ENCODE results near the gene PIEZO2.

DNA sequence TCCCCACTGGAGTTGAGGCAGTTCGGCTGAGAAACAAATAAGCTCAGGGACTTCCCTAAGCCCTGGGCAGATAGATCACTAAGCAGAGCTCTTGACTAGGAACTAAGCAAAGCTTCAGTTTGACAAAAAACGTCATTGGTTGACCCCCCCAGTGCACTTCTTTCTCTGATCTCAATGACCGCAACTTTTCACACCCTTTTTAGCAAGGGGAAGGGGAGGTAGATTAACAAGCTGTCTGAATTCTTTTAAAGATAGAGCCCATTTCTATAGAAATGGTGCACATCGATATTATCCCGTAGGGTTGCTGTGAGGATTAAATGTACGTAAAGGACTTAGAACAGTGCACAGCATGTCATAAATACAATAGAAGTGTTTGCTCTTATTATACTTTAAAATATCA lies 42.5 kb downstream of the PIEZO2 start:
- TF ChIP-seq POLR2A (IDR thresholded peaks at IDR 0.05) (no peak), EP300 (IDR thresholded peaks at IDR 0.05) (no peak), POLR2AphosphoS5 (IDR thresholded peaks at IDR 0.05) (no peak)
- TF ChIP-seq, protein P1, sequence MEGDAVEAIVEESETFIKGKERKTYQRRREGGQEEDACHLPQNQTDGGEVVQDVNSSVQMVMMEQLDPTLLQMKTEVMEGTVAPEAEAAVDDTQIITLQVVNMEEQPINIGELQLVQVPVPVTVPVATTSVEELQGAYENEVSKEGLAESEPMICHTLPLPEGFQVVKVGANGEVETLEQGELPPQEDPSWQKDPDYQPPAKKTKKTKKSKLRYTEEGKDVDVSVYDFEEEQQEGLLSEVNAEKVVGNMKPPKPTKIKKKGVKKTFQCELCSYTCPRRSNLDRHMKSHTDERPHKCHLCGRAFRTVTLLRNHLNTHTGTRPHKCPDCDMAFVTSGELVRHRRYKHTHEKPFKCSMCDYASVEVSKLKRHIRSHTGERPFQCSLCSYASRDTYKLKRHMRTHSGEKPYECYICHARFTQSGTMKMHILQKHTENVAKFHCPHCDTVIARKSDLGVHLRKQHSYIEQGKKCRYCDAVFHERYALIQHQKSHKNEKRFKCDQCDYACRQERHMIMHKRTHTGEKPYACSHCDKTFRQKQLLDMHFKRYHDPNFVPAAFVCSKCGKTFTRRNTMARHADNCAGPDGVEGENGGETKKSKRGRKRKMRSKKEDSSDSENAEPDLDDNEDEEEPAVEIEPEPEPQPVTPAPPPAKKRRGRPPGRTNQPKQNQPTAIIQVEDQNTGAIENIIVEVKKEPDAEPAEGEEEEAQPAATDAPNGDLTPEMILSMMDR (IDR thresholded peaks at IDR 0.05), result no peak

Data from upper lobe of left lung (tissue), 4 donors.